PC-3 (cell line): ENCODE data around the gene BUB1. TPM values are rescaled to one million over a fixed set of nuclear protein-coding genes. Genes with fewer than 3 reads are reported as not detected.

Experiments used
- ATAC-seq: fragments of 200-7000 bp; cut with Tn5 transposase; 2 replicates; pipeline ENCODE4 v1.9.1; 2020; ENCODE audit warnings: mild to moderate bottlenecking, moderate library complexity
- BruUV-seq: library from RNA; stranded (reverse); fragments of 400-500 nt; replicated peaks from 2 replicates; lab custom pipeline; 2021; lab: Mats Ljungman, UMichigan
- CTCF ChIA-PET: fragments of 300-600 bp; sonication (Branson Sonifier 250); formaldehyde crosslinking; loops from one replicate; lab custom pipeline; 2022; ENCODE audit warnings: antibody characterized with exemption; lab: Charles Lee
- POLR2A ChIA-PET: fragments of 300-600 bp; sonication (Branson Sonifier 250); formaldehyde crosslinking; loops from one replicate; lab custom pipeline; 2022; ENCODE audit warnings: antibody characterized with exemption; ENCODE audit not compliant: unreplicated experiment; lab: Charles Lee
- DNase-seq: peaks from one replicate; pipeline ENCODE4 v3.0.0-alpha.2; 2015
- H2AFZ ChIP-seq: fragments of 300-600 bp; sonication (generic); 2 replicates; pipeline ENCODE4 v1.6.0; 2016; ENCODE audit warnings: antibody characterized with exemption, low read length
- H3F3A ChIP-seq: fragments of 300-600 bp; sonication (generic); one replicate; pipeline ENCODE4 v1.6.0; 2017; ENCODE audit warnings: antibody characterized with exemption, low read length, control low read depth, mild to moderate bottlenecking; ENCODE audit not compliant: unreplicated experiment
- H3K27ac ChIP-seq: fragments of 300-600 bp; sonication (generic); 2 replicates; pipeline ENCODE4 v1.5.1; 2016; ENCODE audit warnings: mild to moderate bottlenecking, low read length
- H3K27me3 ChIP-seq: fragments of 300-600 bp; sonication (generic); 2 replicates; pipeline ENCODE4 v1.6.1; 2016; ENCODE audit warnings: low read length, mixed read lengths
- H3K36me3 ChIP-seq: fragments of 300-600 bp; sonication (generic); 2 replicates; pipeline ENCODE4 v1.6.1; 2016; ENCODE audit warnings: low read depth, mixed run types, low read length, mixed read lengths
- H3K4me1 ChIP-seq: fragments of 300-600 bp; sonication (generic); 2 replicates; pipeline ENCODE4 v1.5.1; 2016; ENCODE audit warnings: low read length; ENCODE audit not compliant: insufficient read depth
- H3K4me2 ChIP-seq: fragments of 300-600 bp; sonication (generic); 2 replicates; pipeline ENCODE4 v1.6.0; 2016; ENCODE audit warnings: low read length
- H3K4me3 ChIP-seq: fragments of 300-600 bp; sonication (generic); 2 replicates; pipeline ENCODE4 v1.5.1; 2016; ENCODE audit warnings: mild to moderate bottlenecking, low read length, mixed read lengths
- H3K79me2 ChIP-seq: fragments of 300-600 bp; sonication (generic); 2 replicates; pipeline ENCODE4 v1.6.1; 2017; ENCODE audit warnings: low read length, mixed read lengths
- H3K9ac ChIP-seq: fragments of 300-600 bp; sonication (generic); 2 replicates; pipeline ENCODE4 v1.6.0; 2016; ENCODE audit warnings: mild to moderate bottlenecking, low read length
- H3K9me2 ChIP-seq: fragments of 300-600 bp; sonication (generic); replicated peaks from 2 replicates; pipeline ENCODE4 v1.6.1; 2016; ENCODE audit warnings: mixed run types, low read length, mixed read lengths
- H3K9me3 ChIP-seq: fragments of 300-600 bp; sonication (generic); 2 replicates; pipeline ENCODE4 v1.6.1; 2016; ENCODE audit warnings: low read length, mixed read lengths
- H4K20me1 ChIP-seq: fragments of 300-600 bp; sonication (generic); 2 replicates; pipeline ENCODE4 v1.6.1; 2016; ENCODE audit warnings: low read length, mixed read lengths
- EZH2 ChIP-seq: fragments of 300-600 bp; sonication (generic); IDR thresholded peaks from one replicate; pipeline ENCODE4 v1.6.1; 2017; ENCODE audit warnings: antibody characterized with exemption, mild to moderate bottlenecking, low read length; ENCODE audit not compliant: unreplicated experiment
- EZH2phosphoT487 ChIP-seq: fragments of 300-600 bp; sonication (generic); IDR thresholded peaks from 2 replicates; pipeline ENCODE4 v1.6.1; 2018; ENCODE audit warnings: mild to moderate bottlenecking, antibody characterized with exemption, low read length, borderline replicate concordance
- intact Hi-C: fragments of 100-400 bp; cut with micrococcal nuclease; formaldehyde crosslinking; loops from 2 replicates; pipeline ENCODE4 v1.9.0; 2023
- total RNA-seq: library from RNA; depleted of rRNA; stranded (reverse); fragments of >200 nt; gene quantifications from 2 replicates; pipeline ENCODE4 v1.2.3, GENCODE V29; 2014
- TF ChIP-seq, protein P1 (sequence below): fragments of 300-600 bp; sonication (generic); conservative IDR thresholded peaks from 2 replicates; pipeline ENCODE4 v1.5.1; 2017; ENCODE audit warnings: antibody characterized with exemption, low read depth, mild to moderate bottlenecking, low read length

Gene BUB1
- total RNA-seq, 1 experiment from 2014 or later: 89.8 TPM

DNA sequence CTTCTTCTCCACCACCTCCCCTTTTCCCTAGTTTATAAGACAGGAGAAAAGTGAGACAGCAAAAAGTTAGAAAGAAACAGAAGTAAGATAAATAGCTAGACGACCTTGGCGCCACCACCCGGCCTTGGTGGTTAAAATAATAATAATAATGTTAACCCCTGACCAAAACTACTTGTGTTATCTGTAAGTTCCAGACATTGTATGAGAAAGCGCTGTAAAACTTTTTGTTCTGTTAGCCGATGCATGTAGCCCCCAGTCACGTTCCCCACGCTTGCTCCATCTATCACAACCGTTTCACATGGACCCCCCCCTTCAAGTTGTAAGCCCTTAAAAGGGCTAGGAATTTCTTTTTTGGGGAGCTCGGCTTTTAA lies 1.5 kb upstream of the BUB1 start:
- intact Hi-C loops: no loop called here
- POLR2A ChIA-PET: interaction anchor here (0.6 kb wide), 1 partner anchor 1605 kb away, joined by 3 read pairs; no protein-coding TSS in a partner anchor

DNA sequence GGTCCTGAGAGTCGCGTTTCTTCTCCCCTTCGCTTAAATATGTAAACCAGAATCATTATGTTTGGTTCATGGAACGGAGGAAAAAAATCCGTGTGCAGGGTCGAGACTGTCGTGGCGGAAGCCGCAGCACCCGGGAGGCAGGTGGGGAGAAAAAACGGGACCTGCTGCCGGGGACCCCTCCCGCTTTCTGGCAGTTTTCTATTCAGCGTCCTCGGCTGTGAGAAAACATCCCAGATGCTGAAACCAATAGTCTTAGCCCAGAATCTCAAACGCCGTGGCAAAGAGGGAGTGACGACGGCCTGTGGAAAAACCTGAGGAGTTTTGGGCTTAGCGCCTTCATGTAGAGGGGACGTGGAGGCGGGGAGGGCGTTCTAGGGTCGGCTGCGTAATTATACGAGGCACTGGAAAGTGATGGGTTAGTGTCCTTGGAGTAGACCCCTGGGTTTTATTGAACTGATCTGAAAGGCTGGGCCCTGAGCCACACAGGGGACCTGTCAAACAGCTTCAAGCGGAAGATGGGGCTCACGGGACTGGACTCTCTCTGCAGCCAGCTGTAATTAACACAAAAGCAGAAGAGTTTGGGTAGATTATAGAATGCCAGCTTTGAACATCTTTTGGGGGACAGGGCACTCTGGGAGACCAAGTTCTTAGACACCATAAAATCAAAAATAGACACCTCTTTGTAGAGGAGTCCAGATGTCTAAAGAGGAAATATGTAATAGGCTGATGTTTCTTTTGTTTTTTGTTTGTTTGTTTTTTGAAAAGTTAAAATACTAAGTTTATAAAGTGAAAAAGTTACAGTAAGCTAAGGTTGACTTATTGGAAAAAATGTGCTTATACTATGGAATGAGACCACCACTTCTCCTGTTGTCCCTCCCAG lies 834 bp upstream of the BUB1 start:
- Histone ChIP-seq H3K4me1 (peaks cover 27% of the 10 kb centered on the region), H3K9me2 (no peaks in the 10 kb centered on the region), H3K36me3 (peaks cover 9% of the 10 kb centered on the region; the same call in 1 of the 2 replicates), H3K4me2 (peak overlapping the region; percentile 89), H3K4me3 (peak overlapping the region; percentile 94), H2AFZ (peak overlapping the region; percentile 92), H4K20me1 (peaks cover 12% of the 10 kb centered on the region; the same call in 1 of the 2 replicates), H3K9me3 (no peaks in the 10 kb centered on the region), H3K9ac (peak overlapping the region; percentile 84), H3K27ac (peak overlapping the region; percentile 65), H3K79me2 (peaks cover 41% of the 10 kb centered on the region), H3K27me3 (no peaks in the 10 kb centered on the region), H3F3A (peaks cover 7% of the 10 kb centered on the region)
- peak; percentile 15 for DNase-seq
- intact Hi-C loops: loop anchor here (1.0 kb wide), 1 partner anchor 77 kb away; no protein-coding TSS in a partner anchor
- TSS peak; percentile 94 for BruUV-seq
- TF ChIP-seq EZH2 (no peak), EZH2phosphoT487 (no peak)
- TF ChIP-seq, protein P1, sequence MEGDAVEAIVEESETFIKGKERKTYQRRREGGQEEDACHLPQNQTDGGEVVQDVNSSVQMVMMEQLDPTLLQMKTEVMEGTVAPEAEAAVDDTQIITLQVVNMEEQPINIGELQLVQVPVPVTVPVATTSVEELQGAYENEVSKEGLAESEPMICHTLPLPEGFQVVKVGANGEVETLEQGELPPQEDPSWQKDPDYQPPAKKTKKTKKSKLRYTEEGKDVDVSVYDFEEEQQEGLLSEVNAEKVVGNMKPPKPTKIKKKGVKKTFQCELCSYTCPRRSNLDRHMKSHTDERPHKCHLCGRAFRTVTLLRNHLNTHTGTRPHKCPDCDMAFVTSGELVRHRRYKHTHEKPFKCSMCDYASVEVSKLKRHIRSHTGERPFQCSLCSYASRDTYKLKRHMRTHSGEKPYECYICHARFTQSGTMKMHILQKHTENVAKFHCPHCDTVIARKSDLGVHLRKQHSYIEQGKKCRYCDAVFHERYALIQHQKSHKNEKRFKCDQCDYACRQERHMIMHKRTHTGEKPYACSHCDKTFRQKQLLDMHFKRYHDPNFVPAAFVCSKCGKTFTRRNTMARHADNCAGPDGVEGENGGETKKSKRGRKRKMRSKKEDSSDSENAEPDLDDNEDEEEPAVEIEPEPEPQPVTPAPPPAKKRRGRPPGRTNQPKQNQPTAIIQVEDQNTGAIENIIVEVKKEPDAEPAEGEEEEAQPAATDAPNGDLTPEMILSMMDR: no peak
- POLR2A ChIA-PET: interaction anchor here (0.6 to 0.8 kb wide), 2 partner anchors 56 to 1605 kb away, joined by 3 to 4 read pairs; no protein-coding TSS in a partner anchor
- CTCF ChIA-PET: interaction anchor here (1.0 kb wide), 2 partner anchors 77 kb away, joined by 6 to 12 read pairs; no protein-coding TSS in a partner anchor
- peak; percentile 8 for ATAC-seq

More for the DNA sequence above, 1.5 kb upstream of the BUB1 start:
- H2AFZ ChIP-seq: no peak overlapping the region; the same call in 1 of the 2 replicates
- no peaks in the 10 kb centered on the region for H3K9me2 ChIP-seq
- peaks cover 27% of the 10 kb centered on the region for H3K4me1 ChIP-seq
- CTCF ChIA-PET: interaction anchor here (1.0 kb wide), 1 partner anchor 76 kb away, joined by 12 read pairs; no protein-coding TSS in a partner anchor
- no peak overlapping the region for H3K9ac ChIP-seq
- TF ChIP-seq, protein P1: peak; percentile 47; the same call in 1 of the 2 replicates
- TF ChIP-seq EZH2phosphoT487: no peak
- BruUV-seq: no TSS peak
- ATAC-seq: no peak
- H3K4me2 ChIP-seq: peak overlapping the region; percentile 89
- H4K20me1 ChIP-seq: peaks cover 12% of the 10 kb centered on the region; the same call in 1 of the 2 replicates
- no peaks in the 10 kb centered on the region for H3K27me3 ChIP-seq
- H3K9me3 ChIP-seq: no peaks in the 10 kb centered on the region
- H3K27ac ChIP-seq: no peak overlapping the region
- H3K36me3 ChIP-seq: 0 out of 2 replicates have a peak, but pooled peaks cover 4% of the 10 kb centered on the region
- H3K4me3 ChIP-seq: peak overlapping the region; percentile 94
- peak; percentile 19 for DNase-seq
- H3K79me2 ChIP-seq: peaks cover 35% of the 10 kb centered on the region
- H3F3A ChIP-seq: peaks cover 2% of the 10 kb centered on the region
